HG03025 (cell line): ENCODE results near the gene KANK3.
"Not testable (repeated sequence)": the region's sequence is repeated elsewhere in the genome, so short reads cannot be mapped to it uniquely, and the experiment has no call there.

Source experiments
- ATAC-seq: cut with Tn5 transposase; IDR thresholded peaks from one replicate; pipeline ENCODE4 v1.9.1; 2021; ENCODE audit warnings: mild to moderate bottlenecking, moderate library complexity; ENCODE audit not compliant: unreplicated experiment, low FRiP score

The KANK3 gene

GRCh38 chr19:8342684-8343482 lies at the start of gene KANK3:
Gene KANK3, minus strand, starts transcription at chr19:8343262. Its CDS starts 5,434 bp downstream, at chr19:8337828.
- ATAC-seq = peak; percentile 68

- ATAC-seq = no peak
Observed at GRCh38 chr19:8392017-8392591, 49.0 kb upstream of the KANK3 start.

GRCh38 chr19:8391198-8392016 lies 48.3 kb upstream of the KANK3 start:
- no peak for ATAC-seq

- ATAC-seq = peak; percentile 42
Observed at GRCh38 chr19:8390617-8390981, 47.5 kb upstream of the KANK3 start.

GRCh38 chr19:8389891-8390616 lies 47.0 kb upstream of the KANK3 start, which contains the start of gene RAB11B:
Gene RAB11B, plus strand, starts transcription at chr19:8390360. Its CDS starts 57 bp downstream, at chr19:8390417.
- ATAC-seq = peak; percentile 80

- no peak for ATAC-seq
Observed at GRCh38 chr19:8388612-8388958, 45.5 kb upstream of the KANK3 start.

- no peak for ATAC-seq
Observed at GRCh38 chr19:8387688-8388611, 44.9 kb upstream of the KANK3 start.

- no peak for ATAC-seq
Observed at GRCh38 chr19:8386990-8387389, 43.9 kb upstream of the KANK3 start.

- not testable (repeated sequence) for ATAC-seq
Observed at GRCh38 chr19:8386419-8386818, 43.4 kb upstream of the KANK3 start.

- not testable (repeated sequence) for ATAC-seq
Observed at GRCh38 chr19:8385566-8385965, 42.5 kb upstream of the KANK3 start.

- ATAC-seq = not testable (repeated sequence)
Observed at GRCh38 chr19:8385103-8385502, 42.0 kb upstream of the KANK3 start.

- not testable (repeated sequence) for ATAC-seq
Observed at GRCh38 chr19:8384569-8384968, 41.5 kb upstream of the KANK3 start.

- ATAC-seq = not testable (repeated sequence)
Observed at GRCh38 chr19:8379156-8379891, 36.3 kb upstream of the KANK3 start.

- no peak for ATAC-seq
Observed at GRCh38 chr19:8377598-8377997, 34.5 kb upstream of the KANK3 start.

GRCh38 chr19:8376373-8376974 lies 33.4 kb upstream of the KANK3 start:
- not testable (repeated sequence) for ATAC-seq

- not testable (repeated sequence) for ATAC-seq
Observed at GRCh38 chr19:8375766-8376165, 32.7 kb upstream of the KANK3 start.

- ATAC-seq = no peak
Observed at GRCh38 chr19:8373867-8374813, 31.1 kb upstream of the KANK3 start.
